ENCODE results near the gene SMARCA2.

SMARCA2 gene

GRCh38 chr9:2014696-2015580, at the start of gene SMARCA2:
SMARCA2 (plus strand) TSS chr9:2015347; CDS start chr9:2029023, 13,676 bp downstream.
- peak; percentile 94 for DNase-seq (ENCODE audit: low spot score)
- TF ChIP-seq CTCF (IDR thresholded peaks at IDR 0.05; ENCODE audit: borderline replicate concordance, control extremely low read depth, extremely low read depth, insufficient read depth, missing control alignments): no peak
- in situ Hi-C loops (cut with MboI; ENCODE audit: low sequenced_read_pairs, unreplicated experiment): no loop called here

GRCh38 chr9:1966725-1967366, 48.3 kb upstream of the SMARCA2 start:
- TF ChIP-seq CTCF (IDR thresholded peaks at IDR 0.05; ENCODE audit: borderline replicate concordance, control extremely low read depth, extremely low read depth, insufficient read depth, missing control alignments): no peak
- DNase-seq (ENCODE audit: low spot score): no peak
- in situ Hi-C loops (cut with MboI; ENCODE audit: low sequenced_read_pairs, unreplicated experiment): no loop called here

- TF ChIP-seq CTCF (IDR thresholded peaks at IDR 0.05; ENCODE audit: borderline replicate concordance, control extremely low read depth, extremely low read depth, insufficient read depth, missing control alignments): no peak
- DNase-seq (ENCODE audit: low spot score): no peak
- in situ Hi-C loops (cut with MboI; ENCODE audit: low sequenced_read_pairs, unreplicated experiment): no loop called here
These were observed 46.0 kb upstream of the SMARCA2 start for GRCh38 chr9:1969160-1969559.

- no peak for DNase-seq (ENCODE audit: low spot score)
These were observed 45.2 kb upstream of the SMARCA2 start for GRCh38 chr9:1969898-1970297.

GRCh38 chr9:1972672-1973071, 42.5 kb upstream of the SMARCA2 start:
- in situ Hi-C loops (cut with MboI; ENCODE audit: low sequenced_read_pairs, unreplicated experiment): no loop called here
- no peak for DNase-seq (ENCODE audit: low spot score)
- no peak for TF ChIP-seq CTCF (IDR thresholded peaks at IDR 0.05; ENCODE audit: borderline replicate concordance, control extremely low read depth, extremely low read depth, insufficient read depth, missing control alignments)

More at GRCh38 chr9:1969898-1970297, 45.2 kb upstream of the SMARCA2 start:
- in situ Hi-C loops (cut with MboI; ENCODE audit: low sequenced_read_pairs, unreplicated experiment): no loop called here
- no peak for TF ChIP-seq CTCF (IDR thresholded peaks at IDR 0.05; ENCODE audit: borderline replicate concordance, control extremely low read depth, extremely low read depth, insufficient read depth, missing control alignments)

- DNase-seq (ENCODE audit: low spot score): no peak
- TF ChIP-seq CTCF (IDR thresholded peaks at IDR 0.05; ENCODE audit: borderline replicate concordance, control extremely low read depth, extremely low read depth, insufficient read depth, missing control alignments): no peak
- in situ Hi-C loops (cut with MboI; ENCODE audit: low sequenced_read_pairs, unreplicated experiment): no loop called here
These were observed 38.1 kb upstream of the SMARCA2 start for GRCh38 chr9:1977026-1977425.
